GM23338 (cell line): ENCODE data around the gene MRPS10. TPM values are rescaled to one million over a fixed set of nuclear protein-coding genes. Genes with fewer than 3 reads are reported as not detected.

Source experiments
- ATAC-seq: fragments of 200-7000 bp; cut with Tn5 transposase; 3 replicates; pipeline ENCODE4 v1.9.1; 2020
- DNase-seq: peaks from one replicate; pipeline ENCODE4 v3.0.0-alpha.2; 2015; ENCODE audit warnings: low spot score
- H2AFZ ChIP-seq: fragments of 200-600 bp; sonication (generic); 2 replicates; pipeline ENCODE4 v1.8.0; 2016; ENCODE audit warnings: antibody characterized with exemption, mild to moderate bottlenecking, moderate library complexity
- H3F3A ChIP-seq: fragments of 200-600 bp; sonication (generic); replicated peaks from 2 replicates; pipeline ENCODE4 v1.8.0; 2017; ENCODE audit warnings: antibody characterized with exemption, mixed run types, low read depth
- H3K27ac ChIP-seq: fragments of 200-600 bp; sonication (generic); 2 replicates; pipeline ENCODE4 v1.6.1; 2016; ENCODE audit warnings: low read depth
- H3K27me3 ChIP-seq: fragments of 200-600 bp; sonication (generic); 2 replicates; pipeline ENCODE4 v1.8.0; 2016; ENCODE audit warnings: mild to moderate bottlenecking, mixed run types, moderate library complexity; ENCODE audit not compliant: insufficient read depth
- H3K36me3 ChIP-seq: fragments of 200-600 bp; sonication (generic); 2 replicates; pipeline ENCODE4 v1.8.0; 2016; ENCODE audit warnings: mild to moderate bottlenecking; ENCODE audit not compliant: insufficient read depth
- H3K4me1 ChIP-seq: fragments of 200-600 bp; sonication (generic); 2 replicates; pipeline ENCODE4 v1.8.0; 2016; ENCODE audit warnings: mild to moderate bottlenecking, moderate library complexity; ENCODE audit not compliant: insufficient read depth
- H3K4me2 ChIP-seq: fragments of 200-600 bp; sonication (generic); 2 replicates; pipeline ENCODE4 v1.7.1; 2017; ENCODE audit warnings: mixed run types
- H3K4me3 ChIP-seq: fragments of 200-600 bp; sonication (generic); 2 replicates; pipeline ENCODE4 v1.6.1; 2016; ENCODE audit warnings: mixed run types
- H3K79me2 ChIP-seq: fragments of 200-600 bp; sonication (generic); replicated peaks from 2 replicates; pipeline ENCODE4 v1.8.0; 2017; ENCODE audit warnings: mild to moderate bottlenecking; ENCODE audit not compliant: insufficient read depth
- H3K9me2 ChIP-seq: fragments of 200-600 bp; sonication (generic); 2 replicates; pipeline ENCODE4 v1.8.0; 2017; ENCODE audit not compliant: insufficient read depth
- H4K20me1 ChIP-seq: fragments of 200-600 bp; sonication (generic); replicated peaks from 2 replicates; pipeline ENCODE4 v1.8.0; 2017; ENCODE audit warnings: mild to moderate bottlenecking; ENCODE audit not compliant: insufficient read depth
- H3K27ac Mint-ChIP-seq: 2 replicates; pipeline ENCODE4 v1.8.0; 2020; ENCODE audit warnings: inconsistent platforms, mild to moderate bottlenecking, moderate library complexity, mixed read lengths
- H3K27me3 Mint-ChIP-seq: 3 replicates; pipeline ENCODE4 v1.8.0; 2022; ENCODE audit warnings: low read depth, mild to moderate bottlenecking, moderate library complexity, mixed read lengths, inconsistent platforms; ENCODE audit not compliant: insufficient read depth, poor library complexity
- H3K36me3 Mint-ChIP-seq: 3 replicates; pipeline ENCODE4 v1.8.0; 2021; ENCODE audit warnings: low read depth, mild to moderate bottlenecking, inconsistent platforms, moderate library complexity, mixed read lengths
- H3K4me1 Mint-ChIP-seq: 3 replicates; pipeline ENCODE4 v1.8.0; 2020; ENCODE audit warnings: mild to moderate bottlenecking, inconsistent platforms, mixed read lengths
- H3K4me3 Mint-ChIP-seq: 3 replicates; pipeline ENCODE4 v1.8.0; 2021; ENCODE audit warnings: moderate library complexity, mild to moderate bottlenecking, inconsistent platforms, mixed read lengths
- H3K9me3 Mint-ChIP-seq: 3 replicates; pipeline ENCODE4 v1.8.0; 2020; ENCODE audit warnings: moderate library complexity, mild to moderate bottlenecking, inconsistent platforms, mixed read lengths
- CREB1 ChIP-seq: fragments of 250-450 bp; sonication (Bioruptor Pico); IDR thresholded peaks from 2 replicates; pipeline ENCODE4 v1.5.0; 2020; ENCODE audit warnings: low read depth, mild to moderate bottlenecking, moderate library complexity
- CTCF ChIP-seq, 2 experiments: fragments of 200-600 bp in 1 of 2; sonication (generic) in 1 of 2; conservative IDR thresholded peaks; 2 replicates each; pipeline versions ENCODE4 v1.5.1 to v1.6.1; 2016 to 2017; ENCODE audit warnings: antibody characterized with exemption in 2 of 2, low read depth in 2 of 2, mild to moderate bottlenecking in 2 of 2, moderate library complexity in 1 of 2
- ETS1 ChIP-seq: IDR thresholded peaks from 2 replicates; pipeline ENCODE4 v1.6.1; 2016; ENCODE audit warnings: antibody characterized with exemption
- EZH2 ChIP-seq: fragments of 200-600 bp; sonication (generic); IDR thresholded peaks from one replicate; pipeline ENCODE4 v1.8.0; 2017; ENCODE audit warnings: antibody characterized with exemption, mild to moderate bottlenecking, low read depth; ENCODE audit not compliant: unreplicated experiment
- EZH2phosphoT487 ChIP-seq: fragments of 200-600 bp; sonication (generic); IDR thresholded peaks from one replicate; pipeline ENCODE4 v1.8.1; 2018; ENCODE audit warnings: antibody characterized with exemption; ENCODE audit not compliant: unreplicated experiment
- JUNB ChIP-seq: IDR thresholded peaks from one replicate; pipeline ENCODE4 v1.6.1; 2016; ENCODE audit warnings: antibody characterized with exemption; ENCODE audit not compliant: unreplicated experiment
- NANOG ChIP-seq: IDR thresholded peaks from 2 replicates; pipeline ENCODE4 v1.6.1; 2016; ENCODE audit warnings: antibody characterized with exemption, borderline replicate concordance
- POLR2AphosphoS5 ChIP-seq: IDR thresholded peaks from 2 replicates; pipeline ENCODE4 v1.6.1; 2016; ENCODE audit warnings: antibody characterized with exemption, low read depth
- REST ChIP-seq: IDR thresholded peaks from one replicate; pipeline ENCODE4 v1.6.1; 2018; ENCODE audit warnings: antibody characterized with exemption; ENCODE audit not compliant: unreplicated experiment
- STAT1 ChIP-seq: IDR thresholded peaks from one replicate; pipeline ENCODE4 v1.6.1; 2016; ENCODE audit warnings: antibody characterized with exemption; ENCODE audit not compliant: unreplicated experiment
- ZNF114 ChIP-seq: fragments of 250-450 bp; sonication (Bioruptor Pico); IDR thresholded peaks from 2 replicates; pipeline ENCODE4 v1.5.0; 2020; ENCODE audit warnings: mild to moderate bottlenecking, moderate library complexity
- ZNF331 ChIP-seq: fragments of 250-450 bp; sonication (Bioruptor Pico); IDR thresholded peaks from 2 replicates; pipeline ENCODE4 v1.5.0; 2020; ENCODE audit warnings: low read depth, mild to moderate bottlenecking, moderate library complexity
- ZNF462 ChIP-seq: fragments of 250-450 bp; sonication (Bioruptor Pico); IDR thresholded peaks from 2 replicates; pipeline ENCODE4 v1.5.0; 2020; ENCODE audit warnings: mild to moderate bottlenecking, moderate library complexity
- polyA plus RNA-seq: library from polyadenylated mRNA; unstranded; fragments of >200 nt; fragmentation: Nextera tagmentation; extraction: Ambion mirVana; gene quantifications from 2 replicates; pipeline ENCODE4 v1.2.1, GENCODE V29; 2016
- total RNA-seq: library from RNA; depleted of rRNA; stranded (reverse); fragments of >200 nt; shearing (Covaris generic); gene quantifications from 2 replicates; pipeline ENCODE4 v1.2.3, GENCODE V29; 2014

MRPS10 gene
- total and polyA plus RNA-seq, 2 experiments from 2014 or later = 36.2 to 42.7 TPM

- no peak overlapping the region for H3K27ac ChIP-seq
These were observed 10.6 kb upstream of the MRPS10 start for GRCh38 chr6:42228305-42228704.

More at GRCh38 chr6:42228305-42228704, 10.6 kb upstream of the MRPS10 start:
- Histone ChIP-seq H2AFZ (no peak overlapping the region), H3K4me1 (no peaks in the 10 kb centered on the region), H3K9me2 (no peaks in the 10 kb centered on the region), H3K36me3 (0 out of 2 replicates have a peak, but pooled peaks cover 5% of the 10 kb centered on the region), H3F3A (peaks cover 10% of the 10 kb centered on the region; the same call in 1 of the 2 replicates), H4K20me1 (no peaks in the 10 kb centered on the region), H3K4me2 (no peak overlapping the region), H3K79me2 (no peaks in the 10 kb centered on the region), H3K4me3 (no peak overlapping the region), H3K27me3 (no peaks in the 10 kb centered on the region)
- H3K9me3 Mint-ChIP-seq = no peaks in the 10 kb centered on the region
- H3K4me3 Mint-ChIP-seq = no peak overlapping the region
- TF ChIP-seq REST (no peak), CTCF (conservative IDR thresholded peaks at IDR 0.05; ENCODE audit: low read depth in 2 of 2) (no peak), JUNB (no peak), EZH2 (no peak), NANOG (no peak), ETS1 (no peak), EZH2phosphoT487 (no peak), STAT1 (no peak), ZNF331 (CRISPR knock-in tag) (no peak), ZNF114 (CRISPR knock-in tag) (no peak), POLR2AphosphoS5 (no peak), CREB1 (CRISPR knock-in tag) (no peak), ZNF462 (CRISPR knock-in tag) (no peak)
- DNase-seq (no peak), ATAC-seq (no peak)
- H3K36me3 Mint-ChIP-seq = peaks cover 39% of the 10 kb centered on the region
- no peak overlapping the region for H3K27ac Mint-ChIP-seq
- no peaks in the 10 kb centered on the region for H3K27me3 Mint-ChIP-seq
- H3K4me1 Mint-ChIP-seq = peaks cover 9% of the 10 kb centered on the region; the same call in 2 of the 3 replicates
